ENCODE results near the gene DOCK9. TPM values are rescaled to one million over a fixed set of nuclear protein-coding genes. Genes with fewer than 3 reads are reported as not detected.
A peak's percentile ranks its signal among the peaks of the same experiment; 100 is the strongest.
"Not testable (repeated sequence)": the region's sequence is repeated elsewhere in the genome, so short reads cannot be mapped to it uniquely, and the experiment has no call there.

DOCK9 gene
- total RNA-seq, 2 experiments from 2014 or later, result 92.4 to 100 TPM

GRCh38 chr13:98824376-98825160, 153.3 kb downstream of the DOCK9 start:
- Mint-ChIP-seq H3K4me1 (ENCODE audit: low read depth) (peaks cover 28% of the 10 kb centered on the region), H3K4me3 (no peak overlapping the region), H3K27me3 (ENCODE audit: low read depth) (no peaks in the 10 kb centered on the region), H3K27ac (no peak overlapping the region), H3K9me3 (ENCODE audit: insufficient read depth) (no peaks in the 10 kb centered on the region), H3K36me3 (ENCODE audit: low read depth) (peaks cover 65% of the 10 kb centered on the region)
- ChIA-PET POLR2A (no interaction called here), CTCF (interaction anchor here (1.4 to 1.6 kb wide), 2 partner anchors 15 to 18 kb away, joined by 4 to 6 read pairs; no protein-coding TSS in a partner anchor)
- DNase-seq, result no peak
- no peak for ATAC-seq

DNA sequence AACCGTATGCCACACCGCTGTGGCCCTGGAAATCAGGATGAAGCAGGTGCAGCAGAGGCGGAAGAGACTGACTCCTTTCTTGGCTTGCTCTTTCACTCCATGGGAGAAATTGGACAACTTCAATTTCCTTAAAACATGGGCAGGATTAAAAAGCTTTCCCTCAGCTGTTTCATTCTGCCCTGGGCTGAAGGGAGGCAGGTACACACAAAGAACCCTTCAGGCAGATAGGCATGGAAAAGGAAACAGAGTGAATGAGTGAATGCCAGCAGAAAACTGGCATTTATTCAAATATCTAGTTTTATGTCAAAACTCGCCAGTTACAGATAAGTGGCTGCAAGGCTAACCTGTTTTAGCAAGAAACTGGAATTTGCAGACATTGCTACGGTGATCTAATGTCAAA, 154.4 kb downstream of the DOCK9 start:
- H3K4me3 Mint-ChIP-seq, result no peak overlapping the region
- ChIA-PET POLR2A (no interaction called here), CTCF (no interaction called here)
- peaks cover 28% of the 10 kb centered on the region for H3K4me1 Mint-ChIP-seq (ENCODE audit: low read depth)
- ATAC-seq (no peak), DNase-seq (no peak)
- H3K27ac Mint-ChIP-seq, result no peak overlapping the region
- H3K9me3 Mint-ChIP-seq (ENCODE audit: insufficient read depth), result no peaks in the 10 kb centered on the region
- H3K27me3 Mint-ChIP-seq (ENCODE audit: low read depth), result no peaks in the 10 kb centered on the region
- peaks cover 55% of the 10 kb centered on the region for H3K36me3 Mint-ChIP-seq (ENCODE audit: low read depth)

- ChIA-PET CTCF (no interaction called here), POLR2A (no interaction called here)
- Mint-ChIP-seq H3K9me3 (ENCODE audit: insufficient read depth) (no peaks in the 10 kb centered on the region), H3K4me3 (no peak overlapping the region), H3K4me1 (ENCODE audit: low read depth) (peaks cover 22% of the 10 kb centered on the region), H3K36me3 (ENCODE audit: low read depth) (peaks cover 46% of the 10 kb centered on the region), H3K27ac (no peak overlapping the region), H3K27me3 (ENCODE audit: low read depth) (no peaks in the 10 kb centered on the region)
- no peak for ATAC-seq
- no peak for DNase-seq
Observed at GRCh38 chr13:98822225-98822606, 155.6 kb downstream of the DOCK9 start.

- no peaks in the 10 kb centered on the region for H3K27me3 Mint-ChIP-seq (ENCODE audit: low read depth)
- H3K4me1 Mint-ChIP-seq (ENCODE audit: low read depth), result peaks cover 20% of the 10 kb centered on the region
- H3K36me3 Mint-ChIP-seq (ENCODE audit: low read depth), result peaks cover 46% of the 10 kb centered on the region
- DNase-seq, result no peak
- ChIA-PET CTCF (interaction anchor here (1.0 kb wide), 1 partner anchor 18 kb away, joined by 3 read pairs; no protein-coding TSS in a partner anchor), POLR2A (no interaction called here)
- no peak for ATAC-seq
- H3K4me3 Mint-ChIP-seq, result no peak overlapping the region
- H3K27ac Mint-ChIP-seq, result peak overlapping the region; percentile 51
- H3K9me3 Mint-ChIP-seq (ENCODE audit: insufficient read depth), result no peaks in the 10 kb centered on the region
Observed at GRCh38 chr13:98821372-98822224, 156.3 kb downstream of the DOCK9 start.

DNA sequence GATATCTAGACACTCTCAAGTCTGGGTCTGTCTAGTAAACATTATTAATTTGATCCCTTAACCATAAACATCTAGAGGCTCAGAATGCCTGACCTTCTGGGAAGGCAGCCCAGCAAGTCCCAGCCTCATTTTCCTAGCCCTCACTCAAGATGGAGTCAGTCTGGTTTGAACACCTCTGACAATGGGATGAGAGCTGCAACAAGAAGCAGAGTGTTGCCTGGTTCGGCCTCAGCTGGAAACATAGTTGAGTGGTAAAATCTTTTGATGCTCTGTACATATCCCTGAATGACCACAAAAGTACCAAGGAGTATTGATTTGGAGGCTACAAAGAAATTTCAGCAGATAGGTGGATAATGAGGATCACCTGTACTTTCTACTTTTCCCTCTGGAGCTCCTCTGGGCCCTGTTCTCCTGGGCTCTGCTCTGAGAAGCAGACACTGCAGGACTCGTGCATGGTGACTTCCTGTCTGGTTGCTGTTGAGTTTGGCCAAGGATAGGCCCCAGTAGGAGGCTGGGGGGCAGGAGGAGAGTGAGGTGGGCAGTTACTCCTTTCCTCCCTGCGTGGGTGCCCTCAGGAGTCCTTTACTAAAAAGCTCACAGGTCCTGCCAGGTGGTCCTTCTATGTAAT, 157.0 kb downstream of the DOCK9 start:
- ATAC-seq, result no peak

DNA sequence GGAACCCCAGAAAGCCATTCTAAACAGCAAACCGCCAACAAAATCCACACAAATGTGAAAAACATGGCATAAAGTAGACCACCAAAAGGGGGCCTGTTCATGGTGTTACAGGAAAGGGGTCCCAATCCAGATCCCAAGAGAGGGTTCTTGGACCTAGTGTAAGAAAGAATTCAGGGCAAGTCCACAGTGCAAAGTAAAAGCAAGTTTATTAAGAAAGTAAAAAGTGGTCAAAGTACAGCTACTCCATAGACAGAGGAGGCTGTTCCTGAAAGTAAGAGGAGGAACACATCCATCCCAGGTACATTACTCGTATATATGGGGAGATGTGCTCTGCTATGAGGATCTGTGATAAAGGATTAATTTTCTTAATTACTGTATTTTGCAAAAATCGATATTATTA, 157.6 kb downstream of the DOCK9 start:
- no peak overlapping the region for H3K4me3 Mint-ChIP-seq
- H3K9me3 Mint-ChIP-seq (ENCODE audit: insufficient read depth), result no peaks in the 10 kb centered on the region
- CTCF ChIA-PET, result interaction anchor here (0.8 to 1.0 kb wide), 2 partner anchors 20 to 356 kb away, joined by 3 read pairs; no protein-coding TSS in a partner anchor
- peaks cover 40% of the 10 kb centered on the region for H3K36me3 Mint-ChIP-seq (ENCODE audit: low read depth)
- ATAC-seq (no peak), DNase-seq (no peak)
- H3K27me3 Mint-ChIP-seq (ENCODE audit: low read depth), result no peaks in the 10 kb centered on the region
- H3K27ac Mint-ChIP-seq, result no peak overlapping the region
- POLR2A ChIA-PET, result no interaction called here
- peaks cover 8% of the 10 kb centered on the region for H3K4me1 Mint-ChIP-seq (ENCODE audit: low read depth)

More for the DNA sequence above, 157.0 kb downstream of the DOCK9 start:
- ChIA-PET POLR2A (no interaction called here), CTCF (interaction anchor here (0.8 to 1.0 kb wide), 2 partner anchors 19 to 355 kb away, joined by 3 read pairs; no protein-coding TSS in a partner anchor)
- Mint-ChIP-seq H3K27ac (no peak overlapping the region), H3K9me3 (ENCODE audit: insufficient read depth) (no peaks in the 10 kb centered on the region), H3K36me3 (ENCODE audit: low read depth) (peaks cover 43% of the 10 kb centered on the region), H3K4me1 (ENCODE audit: low read depth) (peaks cover 13% of the 10 kb centered on the region), H3K27me3 (ENCODE audit: low read depth) (no peaks in the 10 kb centered on the region), H3K4me3 (no peak overlapping the region)
- no peak for DNase-seq

DNA sequence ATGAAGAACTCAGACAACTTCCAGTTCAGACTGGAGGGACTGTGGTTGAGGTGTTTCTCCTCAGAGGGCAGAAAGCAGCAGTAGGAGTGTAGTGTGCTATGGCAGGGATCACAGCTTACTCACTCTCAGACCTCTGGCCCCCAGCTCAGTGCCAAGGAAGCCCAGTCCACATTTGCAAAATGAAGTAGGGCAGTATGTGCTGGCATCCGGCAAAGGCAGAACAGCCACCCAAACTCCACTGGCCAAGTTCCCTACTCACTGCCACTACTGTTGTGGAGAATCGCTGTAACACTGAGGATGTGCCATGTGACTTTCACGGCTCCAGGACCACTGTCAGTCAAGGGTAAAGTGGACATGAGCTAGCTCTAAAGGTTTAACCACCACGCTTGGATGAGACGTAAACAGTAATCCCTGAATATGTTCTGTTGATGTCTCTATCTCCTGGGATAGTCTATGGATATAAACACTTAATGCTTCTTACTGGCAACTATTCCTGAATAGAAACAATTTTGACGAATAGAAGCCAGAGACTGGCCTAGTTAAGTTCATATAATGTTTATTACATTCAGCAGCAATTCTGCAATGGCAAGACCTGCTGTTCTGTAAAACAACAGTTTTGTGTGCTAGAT, 158.4 kb downstream of the DOCK9 start:
- H3K27ac Mint-ChIP-seq, result no peak overlapping the region
- CTCF ChIA-PET, result no interaction called here
- H3K9me3 Mint-ChIP-seq (ENCODE audit: insufficient read depth), result no peaks in the 10 kb centered on the region
- peaks cover 3% of the 10 kb centered on the region for H3K4me1 Mint-ChIP-seq (ENCODE audit: low read depth)
- H3K27me3 Mint-ChIP-seq (ENCODE audit: low read depth), result no peaks in the 10 kb centered on the region
- POLR2A ChIA-PET, result no interaction called here
- H3K4me3 Mint-ChIP-seq, result no peak overlapping the region
- no peak for ATAC-seq
- no peak for DNase-seq
- peaks cover 34% of the 10 kb centered on the region for H3K36me3 Mint-ChIP-seq (ENCODE audit: low read depth)

GRCh38 chr13:98816406-98816805, 161.5 kb downstream of the DOCK9 start:
- CTCF ChIA-PET, result no interaction called here

DNA sequence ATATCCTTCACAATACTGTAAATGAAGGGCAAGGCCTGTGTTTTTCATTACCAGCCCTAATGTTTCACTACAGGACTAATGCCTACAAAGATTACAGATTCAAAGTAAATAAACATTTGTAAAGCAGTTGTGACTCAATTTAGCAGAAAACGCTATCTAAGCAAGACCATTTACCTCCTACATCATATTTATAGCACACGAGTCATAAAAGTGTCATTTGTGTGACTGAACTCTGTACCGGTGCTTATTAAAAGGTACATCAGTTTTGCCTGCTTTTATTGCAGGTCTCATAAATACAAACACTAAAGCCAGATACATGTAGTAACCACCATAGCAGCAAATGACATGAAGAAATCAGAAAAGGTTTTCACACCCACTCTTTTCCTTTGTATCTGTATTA, 163.9 kb downstream of the DOCK9 start:
- Mint-ChIP-seq H3K4me1 (ENCODE audit: low read depth) (peaks cover 7% of the 10 kb centered on the region), H3K27me3 (ENCODE audit: low read depth) (no peaks in the 10 kb centered on the region), H3K4me3 (no peak overlapping the region), H3K27ac (no peak overlapping the region), H3K9me3 (ENCODE audit: insufficient read depth) (no peaks in the 10 kb centered on the region), H3K36me3 (ENCODE audit: low read depth) (peaks cover 26% of the 10 kb centered on the region)
- CTCF ChIA-PET, result no interaction called here
- DNase-seq, result no peak
- ATAC-seq, result no peak
- POLR2A ChIA-PET, result no interaction called here

More at GRCh38 chr13:98816406-98816805, 161.5 kb downstream of the DOCK9 start:
- ATAC-seq, result no peak
- POLR2A ChIA-PET, result no interaction called here
- Mint-ChIP-seq H3K27me3 (ENCODE audit: low read depth) (no peaks in the 10 kb centered on the region), H3K4me1 (ENCODE audit: low read depth) (peaks cover 2% of the 10 kb centered on the region), H3K36me3 (ENCODE audit: low read depth) (peaks cover 16% of the 10 kb centered on the region), H3K9me3 (ENCODE audit: insufficient read depth) (no peaks in the 10 kb centered on the region), H3K4me3 (no peak overlapping the region), H3K27ac (no peak overlapping the region)
- DNase-seq, result no peak

- H3K4me3 Mint-ChIP-seq; H3K27ac Mint-ChIP-seq; POLR2A ChIA-PET; H3K4me1 Mint-ChIP-seq (ENCODE audit: low read depth); DNase-seq; H3K27me3 Mint-ChIP-seq (ENCODE audit: low read depth); H3K9me3 Mint-ChIP-seq (ENCODE audit: insufficient read depth); ATAC-seq: not testable (repeated sequence)
- H3K36me3 Mint-ChIP-seq (ENCODE audit: low read depth), result peaks cover 32% of the 10 kb centered on the region
- CTCF ChIA-PET, result interaction anchor here (0.6 kb wide), 1 partner anchor 43 kb away, joined by 3 read pairs; no protein-coding TSS in a partner anchor
Observed at GRCh38 chr13:98812186-98812790, 165.6 kb downstream of the DOCK9 start.

GRCh38 chr13:98810746-98811145, 167.1 kb downstream of the DOCK9 start:
- H3K9me3 Mint-ChIP-seq (ENCODE audit: insufficient read depth), result no peaks in the 10 kb centered on the region
- H3K27ac Mint-ChIP-seq, result no peak overlapping the region
- H3K36me3 Mint-ChIP-seq (ENCODE audit: low read depth), result peaks cover 29% of the 10 kb centered on the region
- ChIA-PET CTCF (no interaction called here), POLR2A (no interaction called here)
- H3K4me1 Mint-ChIP-seq (ENCODE audit: low read depth), result peaks cover 7% of the 10 kb centered on the region
- DNase-seq (no peak), ATAC-seq (no peak)
- H3K4me3 Mint-ChIP-seq, result no peak overlapping the region
- H3K27me3 Mint-ChIP-seq (ENCODE audit: low read depth), result no peaks in the 10 kb centered on the region

All from activated CD8-positive, alpha-beta T cell treated with anti-CD3 and anti-CD28 coated beads, Interleukin-2, amount 10 ng/mL, durations not matched to agents 7 days and 5 days (primary cell).